ENCODE data around the gene KCMF1.
A peak's percentile ranks its signal among the peaks of the same experiment; 100 is the strongest.
"Not testable (repeated sequence)": the region's sequence is repeated elsewhere in the genome, so short reads cannot be mapped to it uniquely, and the experiment has no call there.

Gene KCMF1

GRCh38 chr2:84942964-84943421 lies 28.0 kb upstream of the KCMF1 start:
- Histone ChIP-seq H3K27ac (ENCODE audit: low read length, poor library complexity, severe bottlenecking) (no peak overlapping the region), H3K27me3 (ENCODE audit: control insufficient read depth in 1 of 2, insufficient read depth in 1 of 2, low read length in 2 of 2) (no peaks in the 10 kb centered on the region), H3K14ac (ENCODE audit: low read length in 2 of 2) (no peak overlapping the region), H2AFZ (ENCODE audit: low read depth, low read length) (no peak overlapping the region), H3K9me3 (ENCODE audit: control insufficient read depth, low read length) (no peaks in the 10 kb centered on the region), H4K8ac (ENCODE audit: low read length) (no peak overlapping the region), H3K4me2 (ENCODE audit: low read length, poor library complexity, severe bottlenecking) (no peak overlapping the region), H2BK15ac (ENCODE audit: low read depth, poor library complexity, severe bottlenecking) (no peak overlapping the region), H3K79me1 (replicated peaks; ENCODE audit: low read length, poor library complexity, severe bottlenecking) (no peaks in the 10 kb centered on the region), H3K4me3 (ENCODE audit: insufficient read depth in 1 of 2, low read depth in 1 of 2, low read length in 2 of 2) (no peak overlapping the region), H3K4ac (ENCODE audit: low read depth in 1 of 2, low read length in 2 of 2) (no peak overlapping the region), H2BK120ac (ENCODE audit: low read depth, low read length) (no peak overlapping the region), H2AK5ac (ENCODE audit: low read length, severe bottlenecking) (no peak overlapping the region), H3K18ac (ENCODE audit: low read depth in 1 of 2, low read length in 2 of 2) (no peak overlapping the region), H3K4me1 (ENCODE audit: control insufficient read depth, insufficient read depth, low read depth, low read length) (peaks cover 8% of the 10 kb centered on the region), H2BK12ac (ENCODE audit: low read length in 2 of 2) (no peak overlapping the region), H4K91ac (ENCODE audit: low read length) (no peak overlapping the region), H3K36me3 (ENCODE audit: control insufficient read depth in 1 of 2, insufficient read depth in 2 of 2, low read depth in 1 of 2, low read length in 2 of 2) (no peaks in the 10 kb centered on the region), H3K9ac (ENCODE audit: low read length) (no peak overlapping the region), H2BK5ac (ENCODE audit: low read depth, low read length, poor library complexity, severe bottlenecking) (no peak overlapping the region), H3K23ac (ENCODE audit: low read length in 2 of 2) (no peak overlapping the region)
- WGBS: 100% methylated on average over 2 of the region's 4 CpGs
- no peak for DNase-seq

GRCh38 chr2:84944295-84944909 lies 26.6 kb upstream of the KCMF1 start:
- H3K27ac ChIP-seq (ENCODE audit: low read length, poor library complexity, severe bottlenecking): no peak overlapping the region
- H3K18ac ChIP-seq (ENCODE audit: low read depth in 1 of 2, low read length in 2 of 2): no peak overlapping the region
- H3K4ac ChIP-seq (ENCODE audit: low read depth in 1 of 2, low read length in 2 of 2): no peak overlapping the region
- H3K4me1 ChIP-seq (ENCODE audit: control insufficient read depth, insufficient read depth, low read depth, low read length): peaks cover 8% of the 10 kb centered on the region
- DNase-seq: no peak
- H2BK5ac ChIP-seq (ENCODE audit: low read depth, low read length, poor library complexity, severe bottlenecking): no peak overlapping the region
- H4K8ac ChIP-seq (ENCODE audit: low read length): no peak overlapping the region
- H2BK12ac ChIP-seq (ENCODE audit: low read length in 2 of 2): no peak overlapping the region
- no peaks in the 10 kb centered on the region for H3K79me1 ChIP-seq (replicated peaks; ENCODE audit: low read length, poor library complexity, severe bottlenecking)
- no peak overlapping the region for H2BK120ac ChIP-seq (ENCODE audit: low read depth, low read length)
- no peak overlapping the region for H4K91ac ChIP-seq (ENCODE audit: low read length)
- H3K9me3 ChIP-seq (ENCODE audit: control insufficient read depth, low read length): no peaks in the 10 kb centered on the region
- H3K27me3 ChIP-seq (ENCODE audit: control insufficient read depth in 1 of 2, insufficient read depth in 1 of 2, low read length in 2 of 2): no peaks in the 10 kb centered on the region
- peak overlapping the region; percentile 31 for H2AK5ac ChIP-seq (ENCODE audit: low read length, severe bottlenecking)
- no peak overlapping the region for H3K4me2 ChIP-seq (ENCODE audit: low read length, poor library complexity, severe bottlenecking)
- no peak overlapping the region for H3K9ac ChIP-seq (ENCODE audit: low read length)
- H3K14ac ChIP-seq (ENCODE audit: low read length in 2 of 2): no peak overlapping the region
- no peak overlapping the region for H2BK15ac ChIP-seq (ENCODE audit: low read depth, poor library complexity, severe bottlenecking)
- WGBS: 98% methylated on average over 7 of the region's 7 CpGs
- no peak overlapping the region for H3K23ac ChIP-seq (ENCODE audit: low read length in 2 of 2)
- H3K36me3 ChIP-seq (ENCODE audit: control insufficient read depth in 1 of 2, insufficient read depth in 2 of 2, low read depth in 1 of 2, low read length in 2 of 2): no peaks in the 10 kb centered on the region
- H2AFZ ChIP-seq (ENCODE audit: low read depth, low read length): no peak overlapping the region
- no peak overlapping the region for H3K4me3 ChIP-seq (ENCODE audit: insufficient read depth in 1 of 2, low read depth in 1 of 2, low read length in 2 of 2)

DNA sequence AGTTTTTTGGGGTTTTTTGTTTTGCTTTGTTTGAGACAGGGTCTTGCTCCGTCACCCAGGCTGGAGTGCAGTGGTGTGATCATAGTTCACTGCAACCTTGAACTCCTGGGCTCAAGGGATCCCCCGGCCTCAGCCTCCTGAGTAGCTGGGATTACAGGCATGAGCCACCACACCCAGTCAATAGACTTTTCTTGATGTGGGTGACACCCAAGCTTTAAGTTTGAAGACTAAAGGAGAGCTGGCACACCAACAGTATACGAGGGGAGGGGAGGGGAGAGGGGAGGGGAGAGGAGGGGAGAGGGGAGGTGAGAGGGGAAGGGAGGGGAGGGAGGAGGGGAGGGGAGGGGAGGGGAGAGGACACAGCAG lies 25.1 kb upstream of the KCMF1 start:
- not testable (repeated sequence) for H3K23ac ChIP-seq (ENCODE audit: low read length in 2 of 2); H3K27me3 ChIP-seq (ENCODE audit: control insufficient read depth in 1 of 2, insufficient read depth in 1 of 2, low read length in 2 of 2); H3K9me3 ChIP-seq (ENCODE audit: control insufficient read depth, low read length); H2BK120ac ChIP-seq (ENCODE audit: low read depth, low read length); H3K14ac ChIP-seq (ENCODE audit: low read length in 2 of 2); H3K9ac ChIP-seq (ENCODE audit: low read length); H3K4ac ChIP-seq (ENCODE audit: low read depth in 1 of 2, low read length in 2 of 2); H3K79me1 ChIP-seq (replicated peaks; ENCODE audit: low read length, poor library complexity, severe bottlenecking); H3K4me2 ChIP-seq (ENCODE audit: low read length, poor library complexity, severe bottlenecking); H2AFZ ChIP-seq (ENCODE audit: low read depth, low read length); H4K91ac ChIP-seq (ENCODE audit: low read length); H2AK5ac ChIP-seq (ENCODE audit: low read length, severe bottlenecking); H3K4me3 ChIP-seq (ENCODE audit: insufficient read depth in 1 of 2, low read depth in 1 of 2, low read length in 2 of 2); DNase-seq; H2BK15ac ChIP-seq (ENCODE audit: low read depth, poor library complexity, severe bottlenecking); H2BK12ac ChIP-seq (ENCODE audit: low read length in 2 of 2); H3K36me3 ChIP-seq (ENCODE audit: control insufficient read depth in 1 of 2, insufficient read depth in 2 of 2, low read depth in 1 of 2, low read length in 2 of 2); H4K8ac ChIP-seq (ENCODE audit: low read length); H2BK5ac ChIP-seq (ENCODE audit: low read depth, low read length, poor library complexity, severe bottlenecking); H3K4me1 ChIP-seq (ENCODE audit: control insufficient read depth, insufficient read depth, low read depth, low read length)
- H3K27ac ChIP-seq (ENCODE audit: low read length, poor library complexity, severe bottlenecking): peak overlapping the region; percentile 80
- 91% methylated on average over 2 of the region's 3 CpGs for WGBS
- peak overlapping the region in 1 of 2 experiments; percentile 78 for H3K18ac ChIP-seq (ENCODE audit: low read depth in 1 of 2, low read length in 2 of 2)

DNA sequence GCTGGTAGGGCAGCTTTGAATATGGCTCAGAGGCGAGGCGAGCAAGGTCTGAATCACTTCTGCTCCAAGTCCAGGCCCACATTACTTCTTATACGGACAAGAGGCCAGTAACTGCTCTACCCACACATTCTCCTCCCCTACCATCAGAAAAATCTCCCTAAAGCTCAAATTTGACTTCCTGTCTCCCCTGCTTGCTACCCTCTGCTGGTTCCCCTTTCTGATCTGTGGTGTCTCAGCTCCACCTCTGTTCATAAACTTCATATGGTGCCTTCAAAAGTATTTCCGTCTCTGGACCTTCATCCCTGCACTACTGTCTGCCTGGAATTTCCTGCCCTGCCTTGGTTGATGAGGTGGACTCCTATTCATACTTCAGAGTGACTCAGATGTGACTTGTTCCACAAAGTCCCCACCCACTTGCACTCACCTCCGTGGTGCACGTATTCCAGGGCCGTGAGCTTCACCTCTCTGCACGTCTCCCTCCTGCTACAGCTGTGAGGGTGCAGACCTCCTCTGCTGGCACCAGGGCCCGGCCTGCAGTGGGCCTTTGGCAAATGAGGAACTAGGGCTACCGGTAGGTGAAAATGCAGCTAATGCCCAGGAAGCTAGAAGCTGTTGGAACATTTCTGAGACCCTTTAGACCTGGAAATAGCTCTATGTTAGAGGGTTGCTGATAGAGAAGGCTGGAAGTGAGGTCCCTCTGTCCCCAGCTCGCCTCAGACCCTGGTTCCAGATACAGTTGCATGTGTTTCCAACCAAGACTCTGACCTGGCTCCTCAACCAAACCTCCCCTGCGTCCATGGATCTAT lies 24.6 kb upstream of the KCMF1 start:
- no peaks in the 10 kb centered on the region for H3K9me3 ChIP-seq (ENCODE audit: control insufficient read depth, low read length)
- no peaks in the 10 kb centered on the region for H3K79me1 ChIP-seq (replicated peaks; ENCODE audit: low read length, poor library complexity, severe bottlenecking)
- H3K9ac ChIP-seq (ENCODE audit: low read length): peak overlapping the region; percentile 47
- peak; percentile 74 for DNase-seq
- H3K4me1 ChIP-seq (ENCODE audit: control insufficient read depth, insufficient read depth, low read depth, low read length): peaks cover 8% of the 10 kb centered on the region
- H3K4me3 ChIP-seq (ENCODE audit: insufficient read depth in 1 of 2, low read depth in 1 of 2, low read length in 2 of 2): no peak overlapping the region
- no peak overlapping the region for H3K4ac ChIP-seq (ENCODE audit: low read depth in 1 of 2, low read length in 2 of 2)
- no peak overlapping the region for H3K4me2 ChIP-seq (ENCODE audit: low read length, poor library complexity, severe bottlenecking)
- no peak overlapping the region for H2BK5ac ChIP-seq (ENCODE audit: low read depth, low read length, poor library complexity, severe bottlenecking)
- peak overlapping the region; percentile 21 for H4K91ac ChIP-seq (ENCODE audit: low read length)
- peak overlapping the region; percentile 96 for H2AFZ ChIP-seq (ENCODE audit: low read depth, low read length)
- H3K18ac ChIP-seq (ENCODE audit: low read depth in 1 of 2, low read length in 2 of 2): peak overlapping the region; percentile 29 to 78
- H3K14ac ChIP-seq (ENCODE audit: low read length in 2 of 2): no peak overlapping the region
- H2BK15ac ChIP-seq (ENCODE audit: low read depth, poor library complexity, severe bottlenecking): no peak overlapping the region
- peak overlapping the region in 1 of 2 experiments; percentile 90 for H2BK12ac ChIP-seq (ENCODE audit: low read length in 2 of 2)
- H4K8ac ChIP-seq (ENCODE audit: low read length): peak overlapping the region; percentile 59
- H3K27me3 ChIP-seq (ENCODE audit: control insufficient read depth in 1 of 2, insufficient read depth in 1 of 2, low read length in 2 of 2): no peaks in the 10 kb centered on the region
- peak overlapping the region; percentile 80 for H3K27ac ChIP-seq (ENCODE audit: low read length, poor library complexity, severe bottlenecking)
- H3K36me3 ChIP-seq (ENCODE audit: control insufficient read depth in 1 of 2, insufficient read depth in 2 of 2, low read depth in 1 of 2, low read length in 2 of 2): no peaks in the 10 kb centered on the region
- no peak overlapping the region for H2AK5ac ChIP-seq (ENCODE audit: low read length, severe bottlenecking)
- H3K23ac ChIP-seq (ENCODE audit: low read length in 2 of 2): no peak overlapping the region
- 32% methylated on average over 10 of the region's 12 CpGs for WGBS
- no peak overlapping the region for H2BK120ac ChIP-seq (ENCODE audit: low read depth, low read length)

Data from mesenchymal stem cell (in vitro differentiated cells and primary cell).